Osteocyte (in vitro differentiated cells): ENCODE results near the gene PHKA1. TPM values are rescaled to one million over a fixed set of nuclear protein-coding genes. Genes with fewer than 3 reads are reported as not detected.

Source experiments
- DNase-seq: peaks from one replicate; pipeline ENCODE4 v3.0.0; 2021; ENCODE audit warnings: mixed read lengths; ENCODE audit not compliant: unreplicated experiment; ENCODE audit errors: extremely low spot score
- H3K27ac Mint-ChIP-seq: one replicate; pipeline ENCODE4 v1.8.0; 2021; ENCODE audit warnings: mild to moderate bottlenecking, mixed read lengths; ENCODE audit not compliant: unreplicated experiment
- H3K27me3 Mint-ChIP-seq: one replicate; pipeline ENCODE4 v1.8.0; 2021; ENCODE audit warnings: mixed read lengths; ENCODE audit not compliant: unreplicated experiment
- H3K36me3 Mint-ChIP-seq: one replicate; pipeline ENCODE4 v1.8.0; 2021; ENCODE audit warnings: mixed read lengths; ENCODE audit not compliant: unreplicated experiment
- H3K4me1 Mint-ChIP-seq: one replicate; pipeline ENCODE4 v1.8.0; 2021; ENCODE audit warnings: mixed read lengths; ENCODE audit not compliant: unreplicated experiment
- H3K4me3 Mint-ChIP-seq: one replicate; pipeline ENCODE4 v1.8.0; 2021; ENCODE audit warnings: mild to moderate bottlenecking, moderate library complexity, mixed read lengths; ENCODE audit not compliant: unreplicated experiment
- H3K9me3 Mint-ChIP-seq: one replicate; pipeline ENCODE4 v1.8.0; 2021; ENCODE audit warnings: mixed read lengths; ENCODE audit not compliant: unreplicated experiment
- CTCF ChIP-seq: fragments of 200-600 bp; sonication (generic); IDR thresholded peaks from 2 replicates; pipeline ENCODE4 v1.5.0; 2021; ENCODE audit warnings: antibody characterized with exemption, mild to moderate bottlenecking, moderate library complexity
- total RNA-seq: library from RNA; stranded (reverse); gene quantifications from 2 replicates; pipeline ENCODE4 v1.2.1, GENCODE V29; 2021

The PHKA1 gene
- total RNA-seq, 1 donor from 2014 or later = 2.6 TPM

GRCh38 chrX:72716766-72717165 lies 2.7 kb upstream of the PHKA1 start:
- no peak overlapping the region for H3K4me3 Mint-ChIP-seq
- TF ChIP-seq CTCF = no peak
- peaks cover 12% of the 10 kb centered on the region for H3K9me3 Mint-ChIP-seq
- DNase-seq = no peak
- no peaks in the 10 kb centered on the region for H3K36me3 Mint-ChIP-seq
- no peaks in the 10 kb centered on the region for H3K27me3 Mint-ChIP-seq
- no peak overlapping the region for H3K27ac Mint-ChIP-seq
- H3K4me1 Mint-ChIP-seq = peaks cover 11% of the 10 kb centered on the region

GRCh38 chrX:72715546-72715945 lies 1.4 kb upstream of the PHKA1 start:
- DNase-seq = no peak
- Mint-ChIP-seq H3K4me1 (peaks cover 11% of the 10 kb centered on the region), H3K27me3 (no peaks in the 10 kb centered on the region), H3K27ac (no peak overlapping the region), H3K4me3 (no peak overlapping the region), H3K9me3 (peaks cover 11% of the 10 kb centered on the region), H3K36me3 (no peaks in the 10 kb centered on the region)
- TF ChIP-seq CTCF = no peak

GRCh38 chrX:72714478-72714916 lies 391 bp upstream of the PHKA1 start:
- DNase-seq = no peak
- Mint-ChIP-seq H3K27ac (peak overlapping the region; percentile 64), H3K4me1 (peaks cover 11% of the 10 kb centered on the region), H3K27me3 (no peaks in the 10 kb centered on the region), H3K36me3 (no peaks in the 10 kb centered on the region), H3K4me3 (peak overlapping the region; percentile 73), H3K9me3 (peaks cover 10% of the 10 kb centered on the region)
- no peak for TF ChIP-seq CTCF

- Mint-ChIP-seq H3K4me1 (peaks cover 11% of the 10 kb centered on the region), H3K27me3 (no peaks in the 10 kb centered on the region), H3K4me3 (peak overlapping the region; percentile 44), H3K36me3 (no peaks in the 10 kb centered on the region), H3K9me3 (peaks cover 14% of the 10 kb centered on the region), H3K27ac (no peak overlapping the region)
- DNase-seq = no peak
- TF ChIP-seq CTCF = no peak
Observed at GRCh38 chrX:72713130-72713529, 976 bp downstream of the PHKA1 start.

GRCh38 chrX:72712094-72712755 lies 1.9 kb downstream of the PHKA1 start:
- Mint-ChIP-seq H3K4me1 (peaks cover 11% of the 10 kb centered on the region), H3K27ac (peak overlapping the region; percentile 16), H3K36me3 (no peaks in the 10 kb centered on the region), H3K27me3 (no peaks in the 10 kb centered on the region), H3K4me3 (peak overlapping the region; percentile 20), H3K9me3 (peaks cover 15% of the 10 kb centered on the region)
- no peak for TF ChIP-seq CTCF
- no peak for DNase-seq
